Sigmoid colon (tissue), 4 donors: ENCODE results near the gene MTLN.
"Not testable (repeated sequence)": the region's sequence is repeated elsewhere in the genome, so short reads cannot be mapped to it uniquely, and the experiment has no call there.

Experiments used
- CTCF ChIP-seq, 4 experiments: fragments of 450-650 bp in 3 of 4; fragments of 200-600 bp in 1 of 4; IDR thresholded peaks; one replicate each; pipeline ENCODE4 v1.5.1; 2016 to 2019; ENCODE audit warnings: antibody characterized with exemption in 4 of 4, mild to moderate bottlenecking in 3 of 4, moderate library complexity in 2 of 4
- POLR2A ChIP-seq, 2 donors: fragments of 450-650 bp; IDR thresholded peaks; one replicate each; pipeline ENCODE4 v1.6.1; 2016; ENCODE audit warnings: antibody characterized with exemption in 2 of 2, mild to moderate bottlenecking in 2 of 2, moderate library complexity in 2 of 2
- POLR2AphosphoS5 ChIP-seq, 4 donors: sonication (generic); formaldehyde crosslinking; IDR thresholded peaks; one replicate each; pipeline ENCODE4 v1.6.1; 2017; ENCODE audit warnings: antibody characterized with exemption in 4 of 4

- not testable (repeated sequence) for TF ChIP-seq CTCF, POLR2AphosphoS5, POLR2A (IDR thresholded peaks at IDR 0.05)
Measured at GRCh38 chr2:110245488-110246435, 33.4 kb upstream of the MTLN start.
